Measurements from ENCODE around the gene TMPRSS13. TPM values are rescaled to one million over a fixed set of nuclear protein-coding genes. Genes with fewer than 3 reads are reported as not detected.

Gene TMPRSS13
- total RNA-seq, 1 donor from 2014 or later = 0.39 TPM

DNA sequence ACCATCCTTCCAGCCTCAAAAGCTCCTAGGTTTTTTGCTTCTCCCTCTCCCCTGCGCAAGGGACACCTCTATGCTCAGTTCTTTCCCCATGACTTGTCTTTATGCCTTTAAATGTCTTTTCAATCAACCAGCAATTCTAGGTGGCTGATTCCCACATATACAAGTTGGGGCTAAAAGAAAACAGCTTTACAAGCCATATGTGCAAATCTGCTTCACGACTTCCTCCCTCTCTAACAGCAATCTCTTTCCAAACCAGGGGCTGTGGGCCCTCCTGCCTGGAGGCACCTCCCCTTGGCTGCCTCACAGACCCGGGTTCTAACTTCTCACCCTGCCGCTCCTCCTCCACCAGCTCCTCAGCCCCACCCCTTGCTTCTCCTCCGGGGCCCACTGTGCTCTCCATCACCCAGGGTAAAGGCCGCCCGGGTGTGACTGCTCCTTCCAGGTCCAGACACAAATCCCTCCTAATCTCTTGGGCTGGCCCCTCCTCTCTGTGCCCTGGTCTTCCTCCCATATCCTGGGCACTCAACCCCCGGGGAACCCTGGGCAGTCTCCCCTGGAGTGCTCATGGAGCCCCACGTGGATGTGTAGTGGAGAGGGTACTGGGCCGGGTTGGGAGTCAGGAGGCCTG is 14.1 kb downstream of the TMPRSS13 start:
- peak; percentile 74 for DNase-seq (ENCODE audit: low spot score)

DNA sequence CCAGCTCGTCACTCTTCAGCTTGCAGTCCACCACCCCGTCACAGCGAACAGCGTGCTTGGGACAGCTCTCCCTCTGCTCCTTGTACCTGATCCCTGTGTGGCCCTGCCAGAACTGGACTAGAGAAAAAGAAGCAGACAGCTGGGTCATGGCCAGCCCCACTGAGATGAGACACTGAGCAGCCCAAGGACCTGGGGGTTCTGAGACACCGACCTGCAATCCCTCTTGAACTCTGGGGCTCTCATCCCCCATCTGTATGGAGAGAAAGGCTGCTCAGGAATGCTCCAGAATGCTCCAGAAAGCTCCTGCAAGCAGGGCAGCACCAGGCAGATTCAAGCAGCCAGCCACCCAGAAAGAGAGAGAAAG is 14.8 kb downstream of the TMPRSS13 start:
- peak; percentile 71 for DNase-seq (ENCODE audit: low spot score)

DNA sequence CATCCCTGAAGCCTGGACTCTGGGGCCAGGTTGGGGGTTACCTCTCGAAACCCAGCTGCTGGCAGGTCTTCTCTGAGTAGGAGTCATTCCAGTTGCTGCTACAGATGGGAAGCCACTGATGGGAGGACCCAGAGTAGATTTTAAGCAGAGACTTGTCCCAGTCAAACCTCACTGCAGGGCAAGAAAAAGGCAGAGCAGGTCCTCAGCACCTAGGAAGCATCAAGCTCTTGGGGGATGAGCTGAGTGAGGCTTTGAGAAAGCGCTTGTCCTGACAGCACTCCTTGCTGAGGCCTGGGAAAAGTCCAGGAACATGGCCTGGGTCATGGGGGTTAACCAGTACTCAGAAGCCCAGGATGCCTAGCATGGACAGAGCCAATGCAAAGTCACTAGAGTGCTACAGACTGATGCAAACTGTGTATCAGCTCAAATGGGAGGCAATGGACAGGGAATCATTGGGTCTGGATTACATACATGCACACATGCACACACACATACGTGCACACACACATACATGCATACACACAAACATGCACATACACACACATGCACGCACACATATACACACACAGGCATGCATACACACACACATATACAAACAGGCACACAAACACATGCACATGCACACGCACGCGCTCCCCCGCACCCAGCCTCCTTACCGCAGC is 15.3 kb downstream of the TMPRSS13 start:
- no peak for DNase-seq (ENCODE audit: low spot score)

DNA sequence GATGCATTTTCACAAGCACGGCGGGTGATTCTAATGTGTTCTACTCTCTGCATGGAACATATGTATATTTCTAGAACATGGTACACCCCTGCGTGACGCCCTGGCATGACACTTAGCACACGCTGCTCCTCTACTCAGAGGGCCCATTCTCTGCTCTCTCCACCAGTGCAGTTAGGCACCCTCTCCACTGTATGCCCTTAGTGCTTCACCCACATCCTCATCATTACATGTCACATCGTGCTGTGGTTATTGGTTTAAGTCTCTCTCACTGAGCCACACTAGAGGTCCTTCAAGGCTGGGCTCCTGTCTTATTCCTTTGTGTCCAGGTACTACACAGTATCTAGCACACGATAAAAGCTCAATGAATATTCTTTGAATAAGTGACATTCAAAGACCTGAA is 16.7 kb downstream of the TMPRSS13 start:
- DNase-seq (ENCODE audit: low spot score) = no peak

DNA sequence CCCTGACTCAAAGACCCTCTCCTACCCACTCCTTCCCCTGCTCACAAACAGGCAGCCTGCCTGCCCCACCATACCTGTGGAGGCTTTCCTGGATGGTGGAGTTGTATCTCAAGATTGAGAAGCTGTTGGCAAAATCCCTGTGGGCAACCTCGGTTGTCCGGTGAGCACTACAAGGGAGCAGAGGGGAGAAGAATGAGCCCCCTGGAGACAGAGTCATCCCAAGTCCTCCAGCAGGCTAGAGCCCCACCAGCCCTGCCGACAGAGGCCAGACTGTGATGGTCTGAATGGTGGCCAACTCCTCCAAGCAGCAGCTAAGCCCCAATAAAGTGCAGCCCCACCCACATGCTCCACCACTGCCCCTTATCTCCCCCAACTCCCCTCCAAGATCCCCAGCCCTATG is 17.5 kb downstream of the TMPRSS13 start:
- peak; percentile 53 for DNase-seq (ENCODE audit: low spot score)

DNA sequence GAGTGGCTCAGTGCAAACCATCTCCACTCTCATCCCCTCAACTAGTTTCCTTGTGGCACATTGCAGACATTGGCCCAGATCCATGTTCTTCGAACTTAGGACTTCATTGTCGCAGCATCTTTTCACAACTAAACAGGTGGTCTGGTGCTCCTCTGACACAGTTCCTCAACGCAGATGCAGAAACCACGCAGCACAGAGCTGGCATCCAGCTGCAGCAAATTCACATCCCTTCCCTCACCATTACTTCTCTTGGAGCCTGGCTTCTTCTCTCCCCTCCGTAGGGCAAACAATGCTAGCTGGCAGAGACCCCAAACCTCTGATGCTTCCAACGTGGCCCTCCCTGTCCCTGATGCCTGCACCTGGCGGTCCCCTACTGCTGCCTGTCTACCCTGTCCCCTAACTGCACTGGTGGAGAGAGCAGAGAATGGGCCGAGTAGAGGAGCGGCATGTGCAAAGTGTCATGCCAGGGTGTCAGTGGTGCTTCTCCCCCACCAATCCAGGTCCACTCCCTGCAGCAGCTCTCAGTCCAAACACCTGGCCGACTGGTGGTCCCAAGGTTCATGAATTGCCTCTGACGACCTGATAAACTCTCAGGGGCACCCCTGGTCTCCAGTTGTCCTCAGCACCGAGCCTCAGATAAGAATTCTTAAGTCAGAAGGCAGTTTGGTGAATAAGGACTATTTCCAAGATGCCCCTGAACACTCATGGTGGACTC is 18.1 kb downstream of the TMPRSS13 start:
- DNase-seq (ENCODE audit: low spot score) = peak; percentile 74

DNA sequence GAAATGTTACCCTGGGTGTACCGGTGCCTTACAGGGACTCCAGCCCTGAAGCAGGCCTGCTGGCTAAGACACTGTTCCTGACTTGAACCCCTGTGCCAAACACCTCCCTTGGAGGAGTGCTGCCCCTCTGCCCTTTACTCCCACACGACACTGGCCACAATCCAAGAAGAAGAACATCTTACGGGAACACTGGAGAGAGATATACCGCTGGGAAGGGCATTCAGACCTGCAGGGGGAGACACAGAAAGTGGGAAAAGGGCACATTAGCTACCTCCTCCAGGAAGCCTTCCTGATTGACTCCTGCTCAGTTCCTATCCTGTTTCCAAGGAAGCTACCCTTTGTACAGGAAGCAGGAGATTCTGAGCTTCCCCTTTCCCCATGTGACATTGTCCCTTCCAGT is 18.7 kb downstream of the TMPRSS13 start:
- peak; percentile 64 for DNase-seq (ENCODE audit: low spot score)

DNA sequence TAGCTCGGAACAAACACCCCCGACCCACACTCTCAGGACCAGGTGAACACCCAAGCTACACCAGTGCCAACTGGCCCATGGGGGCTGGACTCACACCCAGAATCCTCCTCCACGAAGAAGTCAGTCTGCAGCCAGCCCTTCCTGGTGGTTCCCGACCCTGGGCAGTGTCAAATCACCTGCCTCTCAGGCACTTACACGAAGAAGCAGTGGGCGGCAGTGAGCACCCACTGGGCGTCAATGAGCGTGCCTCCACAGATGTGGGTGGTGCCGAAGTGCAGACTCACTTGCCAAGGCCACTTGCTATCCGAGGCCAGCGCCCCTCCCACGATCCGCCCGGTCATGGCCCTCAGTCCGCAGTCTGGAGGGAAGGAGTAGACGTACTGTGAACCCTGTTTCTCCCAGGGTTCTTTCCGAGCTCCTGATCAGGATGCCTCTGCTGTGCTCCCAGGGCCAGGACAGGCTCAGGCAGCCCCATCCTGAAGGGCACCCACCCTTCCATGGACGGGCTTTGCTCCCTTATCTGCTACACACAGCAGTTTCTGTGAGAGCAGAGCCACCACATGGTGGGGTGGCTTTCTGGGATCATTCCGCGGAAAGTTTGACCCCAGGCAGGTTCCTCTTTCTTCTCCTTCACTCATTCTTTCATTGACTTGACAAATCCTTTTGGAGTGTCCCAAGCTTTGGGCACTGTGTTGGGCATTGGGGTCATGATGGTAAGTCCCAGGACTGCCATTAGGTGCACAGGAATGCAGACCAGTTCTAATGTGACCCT is 19.4 kb downstream of the TMPRSS13 start:
- DNase-seq (ENCODE audit: low spot score) = peak; percentile 85

DNA sequence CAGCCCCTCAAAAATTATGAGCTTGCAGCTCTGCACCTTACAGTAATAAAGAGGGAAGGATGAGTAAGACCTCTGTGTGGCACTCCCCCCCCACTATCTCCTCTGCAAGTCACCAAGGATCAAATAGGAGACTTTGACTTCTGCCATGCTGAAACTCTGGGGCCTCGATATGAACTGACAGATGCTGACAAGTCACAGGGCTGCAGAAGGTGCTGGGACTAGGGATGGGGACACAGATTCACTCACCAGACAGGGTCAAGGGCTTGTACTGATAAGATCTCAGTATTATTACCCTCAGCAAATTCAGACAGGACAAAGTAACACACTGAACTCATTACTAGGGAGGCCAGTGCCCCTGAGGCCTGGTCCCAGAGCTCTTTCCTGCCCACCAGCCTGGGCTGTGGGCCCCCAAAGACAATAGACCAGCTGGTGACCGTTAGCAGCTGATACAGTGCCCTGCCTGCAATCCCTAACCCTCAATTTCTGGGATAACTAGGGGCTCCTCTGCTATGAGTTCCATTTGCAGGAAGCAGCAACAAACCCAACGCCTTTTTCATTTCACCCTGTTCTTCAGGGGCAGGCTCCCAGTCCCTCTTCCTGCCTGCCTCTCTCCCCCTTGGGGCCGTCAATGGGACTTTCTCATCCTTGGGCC is 20.1 kb downstream of the TMPRSS13 start:
- peak; percentile 57 for DNase-seq (ENCODE audit: low spot score)

DNA sequence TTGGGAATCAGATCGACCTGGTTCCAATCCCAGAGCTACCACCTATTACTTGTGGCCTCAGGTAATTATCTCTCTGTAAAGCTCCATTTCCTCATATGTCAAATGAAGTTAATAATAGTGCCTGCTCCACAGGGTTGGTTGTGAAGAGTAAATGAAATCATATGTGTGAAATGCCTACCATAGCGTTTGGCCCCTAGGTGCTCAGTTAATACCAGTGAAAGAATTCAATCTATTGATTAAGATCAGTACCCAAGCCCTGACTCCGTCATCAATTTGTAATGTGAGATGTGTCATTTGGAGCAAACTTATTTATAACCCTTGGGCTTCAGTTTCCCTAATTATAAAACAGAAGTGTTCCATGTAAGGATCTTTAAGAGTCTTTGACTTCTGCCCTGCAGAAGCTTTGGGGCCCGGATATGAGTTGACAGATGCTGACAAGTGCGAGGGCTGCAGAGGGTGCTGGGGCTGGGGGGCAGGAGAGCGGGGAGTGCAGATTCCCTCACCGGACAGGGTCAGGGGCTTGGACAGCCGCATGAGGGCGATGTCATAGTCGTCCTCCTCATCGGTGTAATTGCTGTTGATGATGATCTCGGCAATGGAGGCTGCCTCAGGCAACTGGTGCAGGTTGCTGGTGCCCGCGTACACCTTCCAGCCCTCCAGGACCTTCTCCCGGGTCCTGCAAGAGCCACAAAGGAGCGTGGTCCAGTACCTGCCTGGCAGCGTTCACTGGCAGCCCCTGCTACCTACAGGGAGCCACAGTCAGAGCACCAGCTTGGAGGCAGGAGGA is 20.9 kb downstream of the TMPRSS13 start:
- peak; percentile 80 for DNase-seq (ENCODE audit: low spot score)

DNA sequence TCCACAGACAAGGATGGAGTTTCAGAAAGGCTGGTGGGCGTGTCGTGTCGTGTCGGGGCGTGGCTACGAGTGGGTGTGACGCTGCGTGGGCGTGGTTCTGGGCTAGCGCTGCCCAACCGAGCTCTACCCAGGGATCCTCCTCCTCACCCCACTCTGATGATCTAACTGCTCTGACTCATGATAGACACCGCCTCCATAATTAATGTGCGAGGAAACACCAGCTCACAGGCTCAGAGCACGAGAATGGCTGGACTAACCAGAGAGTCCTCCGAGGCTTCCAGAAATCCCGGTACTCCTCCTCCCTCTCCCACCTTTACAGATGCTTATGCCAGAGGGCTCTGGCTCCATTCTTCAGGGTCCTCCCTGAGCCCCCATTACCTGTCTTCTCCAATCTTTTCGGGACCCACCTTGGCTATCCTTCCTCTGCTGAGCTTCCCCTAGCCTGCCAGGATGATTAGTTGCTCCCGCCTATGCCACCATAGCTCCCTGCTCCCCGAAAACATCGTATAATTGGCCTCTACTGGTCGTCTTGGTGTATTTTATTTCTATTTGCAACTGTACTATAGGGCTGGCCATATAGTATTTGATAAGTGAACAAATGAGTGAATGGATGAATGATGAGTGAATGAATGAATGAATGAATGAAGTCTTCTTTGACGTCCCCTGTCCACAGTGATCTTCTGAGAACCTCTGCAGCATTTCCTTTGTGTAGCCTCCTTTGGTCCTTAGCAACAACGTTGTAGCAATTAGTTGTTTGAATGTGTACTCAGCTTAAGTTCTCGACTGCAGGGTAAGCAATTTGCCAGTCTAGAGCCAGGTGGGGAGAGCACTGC is 21.7 kb downstream of the TMPRSS13 start:
- peak; percentile 95 for DNase-seq (ENCODE audit: low spot score)

DNA sequence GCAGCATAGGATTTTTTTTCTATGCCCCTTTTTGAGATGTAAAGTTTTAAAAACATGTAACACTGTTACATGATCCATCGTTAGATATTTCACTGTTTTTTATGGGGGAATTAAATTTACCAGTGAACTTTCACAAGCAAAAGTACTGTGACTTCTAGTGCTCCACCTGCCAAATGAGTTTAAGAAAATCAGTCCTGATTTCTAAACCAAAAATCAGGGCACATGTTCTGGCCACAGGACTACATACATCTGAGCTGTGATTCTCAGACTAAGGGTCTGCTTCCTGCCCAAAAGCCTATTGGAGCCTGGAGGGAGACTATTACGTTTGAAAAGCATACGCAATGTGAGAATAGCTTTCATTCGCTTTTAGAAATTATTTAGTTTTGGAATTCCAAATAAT is 22.5 kb downstream of the TMPRSS13 start:
- DNase-seq (ENCODE audit: low spot score) = no peak

DNA sequence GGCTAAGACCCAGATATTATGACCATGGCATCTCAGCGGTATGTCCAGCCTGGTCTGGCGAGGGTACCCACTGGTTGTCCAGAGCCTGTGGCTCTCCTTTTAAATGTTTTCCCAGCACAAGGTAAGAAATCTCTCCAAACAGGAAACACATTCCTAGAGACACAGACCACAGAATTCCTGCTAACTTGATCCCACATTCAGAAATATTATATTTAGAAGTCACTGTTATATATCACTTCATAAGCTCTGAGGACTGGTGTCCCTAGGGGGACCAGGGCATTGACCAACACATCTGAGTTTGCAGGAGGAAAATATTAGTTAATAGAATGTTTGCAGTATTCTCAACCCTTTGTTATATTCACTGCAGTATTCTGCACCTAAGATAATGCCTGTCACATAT is 23.1 kb downstream of the TMPRSS13 start:
- no peak for DNase-seq (ENCODE audit: low spot score)

DNA sequence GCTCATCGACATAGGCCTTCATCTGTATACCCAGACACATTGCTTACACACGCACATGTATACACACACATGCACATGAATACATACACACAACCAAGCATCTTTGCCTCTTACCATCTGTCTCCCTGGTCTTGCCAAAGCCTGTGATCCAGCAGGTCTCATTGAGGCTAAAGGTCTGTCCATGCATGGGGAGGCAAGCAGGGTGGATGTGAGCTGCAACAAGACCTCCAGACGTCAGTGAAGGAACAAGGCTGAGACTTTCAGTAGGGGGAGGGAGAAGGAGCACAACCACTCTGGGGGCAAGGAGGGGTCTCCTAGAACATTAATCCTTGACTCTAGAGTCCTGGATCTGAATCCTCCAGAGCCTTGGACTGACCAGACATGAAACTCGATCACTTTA is 23.7 kb downstream of the TMPRSS13 start:
- peak; percentile 60 for DNase-seq (ENCODE audit: low spot score)

DNA sequence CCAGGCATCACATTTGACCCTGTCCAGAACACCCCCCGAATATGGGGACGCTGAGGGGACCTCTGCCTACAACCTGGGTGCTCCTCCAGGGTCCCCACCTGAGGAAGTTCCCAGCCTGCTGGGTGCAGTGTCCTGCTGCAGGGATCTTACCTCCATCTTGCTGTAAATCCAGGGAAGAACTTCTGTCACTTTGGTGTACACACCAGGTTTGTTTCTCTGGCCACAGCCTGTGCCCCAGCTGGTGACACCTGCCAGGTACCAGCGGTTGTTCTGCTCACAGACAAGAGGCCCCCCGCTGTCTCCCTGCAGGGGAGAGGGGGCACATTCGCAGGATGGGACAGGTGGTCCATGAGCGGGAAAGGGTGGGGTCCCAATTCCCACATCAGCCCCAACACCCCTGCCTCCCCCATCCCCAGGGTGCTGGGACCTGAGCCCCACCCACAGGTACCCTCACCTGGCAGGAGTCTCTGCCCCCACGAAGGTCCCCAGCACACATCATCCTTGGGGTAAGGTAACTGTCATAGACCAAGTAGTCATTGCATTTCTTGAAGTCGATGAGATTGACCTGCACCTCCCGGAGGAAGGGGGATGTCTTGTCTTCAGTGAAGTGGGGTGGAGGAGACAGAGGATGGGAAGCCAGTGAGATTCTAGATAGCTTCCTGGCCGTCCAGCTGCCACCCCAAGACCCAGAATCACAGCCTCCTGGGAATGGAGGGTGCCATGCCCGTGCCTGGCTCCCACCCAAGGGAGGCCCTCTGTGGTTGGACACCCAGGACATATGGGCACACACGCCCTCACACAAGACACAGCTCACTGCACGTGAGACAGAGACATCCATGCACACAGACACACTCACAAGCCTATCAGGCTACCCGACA is 25.5 kb downstream of the TMPRSS13 start:
- DNase-seq (ENCODE audit: low spot score) = peak; percentile 85

DNA sequence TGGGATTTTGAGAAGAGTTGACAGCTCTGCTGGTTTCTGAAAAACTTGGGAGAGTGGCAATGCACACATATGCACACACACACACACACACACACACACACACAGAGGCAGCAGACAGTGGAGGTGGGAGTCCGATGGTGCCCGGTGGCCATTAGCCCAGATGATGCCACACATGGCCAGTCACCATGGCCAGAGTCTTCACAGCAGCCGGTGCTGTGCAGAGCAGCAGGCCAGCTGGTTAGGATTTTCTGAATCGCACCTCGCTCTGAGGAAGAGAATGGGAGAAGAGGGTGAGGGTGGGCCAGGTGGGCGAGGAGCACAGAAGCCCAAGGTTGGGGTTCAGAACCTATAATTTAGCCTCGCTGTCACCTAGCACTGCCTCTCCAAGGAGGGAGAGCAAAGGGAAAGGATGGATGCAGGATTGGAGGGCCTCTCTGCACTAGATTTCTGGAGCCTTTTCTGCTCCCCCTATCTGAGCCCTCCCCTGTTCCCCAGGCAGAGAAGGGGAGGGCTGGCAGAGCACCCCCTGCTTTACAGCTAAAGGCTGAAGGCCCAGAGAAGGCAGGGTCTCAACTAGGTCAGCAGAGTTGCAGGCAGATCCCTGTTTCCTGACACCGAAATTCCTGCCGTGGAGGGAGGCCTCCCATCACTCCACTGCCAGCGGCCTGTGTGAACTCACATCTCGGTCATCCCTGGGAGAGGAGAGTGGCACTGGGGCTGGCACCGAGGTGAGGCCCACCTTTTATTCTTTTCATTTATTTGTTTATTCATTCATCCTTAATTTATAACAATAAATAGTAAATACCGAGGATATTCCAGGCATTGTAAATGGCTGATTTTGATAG is 27.0 kb downstream of the TMPRSS13 start:
- DNase-seq (ENCODE audit: low spot score) = peak; percentile 64

DNA sequence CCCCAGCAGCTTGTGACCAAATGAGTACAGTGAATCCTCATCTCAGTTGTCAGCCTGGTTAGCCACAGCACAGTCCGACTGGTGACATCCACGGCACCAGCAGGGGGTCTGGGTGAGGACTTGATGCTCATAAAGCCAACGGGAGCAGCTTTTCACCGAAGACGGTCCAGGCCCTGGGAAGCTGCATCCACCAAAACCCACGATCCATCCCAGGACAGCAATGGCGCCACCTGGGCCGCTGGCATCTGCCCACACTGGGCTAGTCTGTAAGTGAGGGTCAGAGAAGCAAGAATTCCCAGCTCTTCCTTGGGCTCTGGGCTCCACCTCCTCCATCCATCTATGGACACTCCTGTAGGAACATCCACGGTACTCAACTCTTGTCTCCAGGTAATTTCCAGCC is 27.6 kb downstream of the TMPRSS13 start:
- peak; percentile 75 for DNase-seq (ENCODE audit: low spot score)
